Measurements from ENCODE around the gene ZNF655.
"Not testable (repeated sequence)": the region's sequence is repeated elsewhere in the genome, so short reads cannot be mapped to it uniquely, and the experiment has no call there.

ZNF655 gene

DNA sequence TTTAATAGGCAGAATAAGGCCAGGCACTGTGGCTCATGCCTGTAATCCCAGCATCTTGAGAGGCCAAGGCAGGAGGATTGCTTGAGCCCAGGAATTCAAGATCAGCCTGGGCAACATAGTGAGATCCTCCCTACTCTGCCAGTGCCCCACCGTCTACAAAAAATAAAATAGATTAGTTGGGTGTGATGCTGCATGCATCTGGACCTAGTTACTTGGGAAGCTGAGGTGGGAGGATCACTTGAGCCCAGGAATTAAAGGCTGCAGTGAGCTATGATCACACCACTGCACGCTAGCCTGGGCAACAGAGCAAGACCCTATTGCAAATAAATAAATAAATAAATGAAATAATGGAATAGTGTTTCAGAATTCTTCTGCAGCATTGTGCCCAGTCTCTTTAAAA, 22.8 kb upstream of the ZNF655 start (continued):
- TF ChIP-seq, protein P1, sequence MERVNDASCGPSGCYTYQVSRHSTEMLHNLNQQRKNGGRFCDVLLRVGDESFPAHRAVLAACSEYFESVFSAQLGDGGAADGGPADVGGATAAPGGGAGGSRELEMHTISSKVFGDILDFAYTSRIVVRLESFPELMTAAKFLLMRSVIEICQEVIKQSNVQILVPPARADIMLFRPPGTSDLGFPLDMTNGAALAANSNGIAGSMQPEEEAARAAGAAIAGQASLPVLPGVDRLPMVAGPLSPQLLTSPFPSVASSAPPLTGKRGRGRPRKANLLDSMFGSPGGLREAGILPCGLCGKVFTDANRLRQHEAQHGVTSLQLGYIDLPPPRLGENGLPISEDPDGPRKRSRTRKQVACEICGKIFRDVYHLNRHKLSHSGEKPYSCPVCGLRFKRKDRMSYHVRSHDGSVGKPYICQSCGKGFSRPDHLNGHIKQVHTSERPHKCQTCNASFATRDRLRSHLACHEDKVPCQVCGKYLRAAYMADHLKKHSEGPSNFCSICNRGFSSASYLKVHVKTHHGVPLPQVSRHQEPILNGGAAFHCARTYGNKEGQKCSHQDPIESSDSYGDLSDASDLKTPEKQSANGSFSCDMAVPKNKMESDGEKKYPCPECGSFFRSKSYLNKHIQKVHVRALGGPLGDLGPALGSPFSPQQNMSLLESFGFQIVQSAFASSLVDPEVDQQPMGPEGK (CRISPR knock-in tag; IDR thresholded peaks at IDR 0.05; ENCODE audit: borderline replicate concordance), result no peak
- TF ChIP-seq, protein P2, sequence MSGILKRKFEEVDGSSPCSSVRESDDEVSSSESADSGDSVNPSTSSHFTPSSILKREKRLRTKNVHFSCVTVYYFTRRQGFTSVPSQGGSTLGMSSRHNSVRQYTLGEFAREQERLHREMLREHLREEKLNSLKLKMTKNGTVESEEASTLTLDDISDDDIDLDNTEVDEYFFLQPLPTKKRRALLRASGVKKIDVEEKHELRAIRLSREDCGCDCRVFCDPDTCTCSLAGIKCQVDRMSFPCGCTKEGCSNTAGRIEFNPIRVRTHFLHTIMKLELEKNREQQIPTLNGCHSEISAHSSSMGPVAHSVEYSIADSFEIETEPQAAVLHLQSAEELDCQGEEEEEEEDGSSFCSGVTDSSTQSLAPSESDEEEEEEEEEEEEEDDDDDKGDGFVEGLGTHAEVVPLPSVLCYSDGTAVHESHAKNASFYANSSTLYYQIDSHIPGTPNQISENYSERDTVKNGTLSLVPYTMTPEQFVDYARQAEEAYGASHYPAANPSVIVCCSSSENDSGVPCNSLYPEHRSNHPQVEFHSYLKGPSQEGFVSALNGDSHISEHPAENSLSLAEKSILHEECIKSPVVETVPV (CRISPR knock-in tag; IDR thresholded peaks at IDR 0.05), result no peak
- no peak for TF ChIP-seq ZFP3 (CRISPR knock-in tag; IDR thresholded peaks at IDR 0.05)

DNA sequence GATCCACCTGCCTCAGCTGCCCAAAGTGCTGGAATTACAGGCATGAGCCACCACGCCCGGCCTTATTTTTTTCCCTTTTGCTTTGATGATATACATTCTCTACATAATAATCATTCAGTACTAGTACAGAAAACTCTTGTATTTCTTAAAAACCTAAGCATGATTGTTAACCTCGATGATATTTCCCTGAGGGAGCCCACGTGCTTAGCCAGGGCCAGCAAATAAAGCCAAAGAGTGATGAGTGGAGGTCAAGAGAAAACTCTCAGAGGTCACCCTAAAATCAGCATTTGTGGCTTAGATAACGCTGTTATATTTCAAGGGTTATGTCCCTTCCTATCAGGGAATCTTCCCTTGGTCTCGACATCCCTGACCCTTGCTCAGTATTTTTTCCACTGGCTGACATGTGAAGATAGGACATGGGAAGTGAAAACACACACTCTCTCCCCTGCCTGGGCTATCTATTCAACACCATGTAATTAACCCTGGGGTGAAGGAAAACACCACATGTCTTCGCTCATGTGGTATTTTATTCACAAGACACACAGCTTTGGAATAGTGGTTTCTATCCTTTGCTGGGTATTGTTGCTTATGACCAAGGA, 19.1 kb upstream of the ZNF655 start:
- ATAC-seq, result no peak
- TF ChIP-seq ARNTL (CRISPR knock-in tag; IDR thresholded peaks at IDR 0.05; ENCODE audit: borderline replicate concordance, low read depth) (no peak), OSR1 (CRISPR knock-in tag; IDR thresholded peaks at IDR 0.05) (no peak), ZC3H10 (CRISPR knock-in tag; IDR thresholded peaks at IDR 0.05) (no peak), ZNF565 (CRISPR knock-in tag; conservative IDR thresholded peaks at IDR 0.05; ENCODE audit: low read depth) (no peak)
- TF ChIP-seq, protein P3, sequence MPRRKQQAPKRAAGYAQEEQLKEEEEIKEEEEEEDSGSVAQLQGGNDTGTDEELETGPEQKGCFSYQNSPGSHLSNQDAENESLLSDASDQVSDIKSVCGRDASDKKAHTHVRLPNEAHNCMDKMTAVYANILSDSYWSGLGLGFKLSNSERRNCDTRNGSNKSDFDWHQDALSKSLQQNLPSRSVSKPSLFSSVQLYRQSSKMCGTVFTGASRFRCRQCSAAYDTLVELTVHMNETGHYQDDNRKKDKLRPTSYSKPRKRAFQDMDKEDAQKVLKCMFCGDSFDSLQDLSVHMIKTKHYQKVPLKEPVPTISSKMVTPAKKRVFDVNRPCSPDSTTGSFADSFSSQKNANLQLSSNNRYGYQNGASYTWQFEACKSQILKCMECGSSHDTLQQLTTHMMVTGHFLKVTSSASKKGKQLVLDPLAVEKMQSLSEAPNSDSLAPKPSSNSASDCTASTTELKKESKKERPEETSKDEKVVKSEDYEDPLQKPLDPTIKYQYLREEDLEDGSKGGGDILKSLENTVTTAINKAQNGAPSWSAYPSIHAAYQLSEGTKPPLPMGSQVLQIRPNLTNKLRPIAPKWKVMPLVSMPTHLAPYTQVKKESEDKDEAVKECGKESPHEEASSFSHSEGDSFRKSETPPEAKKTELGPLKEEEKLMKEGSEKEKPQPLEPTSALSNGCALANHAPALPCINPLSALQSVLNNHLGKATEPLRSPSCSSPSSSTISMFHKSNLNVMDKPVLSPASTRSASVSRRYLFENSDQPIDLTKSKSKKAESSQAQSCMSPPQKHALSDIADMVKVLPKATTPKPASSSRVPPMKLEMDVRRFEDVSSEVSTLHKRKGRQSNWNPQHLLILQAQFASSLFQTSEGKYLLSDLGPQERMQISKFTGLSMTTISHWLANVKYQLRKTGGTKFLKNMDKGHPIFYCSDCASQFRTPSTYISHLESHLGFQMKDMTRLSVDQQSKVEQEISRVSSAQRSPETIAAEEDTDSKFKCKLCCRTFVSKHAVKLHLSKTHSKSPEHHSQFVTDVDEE (CRISPR knock-in tag; IDR thresholded peaks at IDR 0.05), result no peak

DNA sequence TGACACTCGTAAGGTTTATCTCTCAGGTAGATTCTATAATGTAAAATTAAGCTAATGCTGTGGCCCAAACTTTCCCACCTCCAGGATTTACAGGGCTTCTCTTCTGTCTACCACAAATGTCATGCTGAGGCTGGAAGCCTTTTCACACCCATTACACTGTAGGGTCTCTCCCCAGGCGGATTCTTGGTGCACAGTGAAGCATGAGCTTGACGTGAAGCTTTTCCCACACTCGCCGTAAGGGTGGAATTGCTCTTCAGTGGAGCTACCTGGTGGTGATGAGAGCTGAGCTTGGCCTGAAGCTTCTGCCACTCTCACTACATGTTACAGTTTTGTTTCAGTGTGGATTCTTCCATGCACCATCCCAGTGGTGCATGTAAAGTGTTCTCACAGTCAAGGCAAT, 17.9 kb upstream of the ZNF655 start:
- ATAC-seq, result no peak
- TF ChIP-seq PPARA (CRISPR knock-in tag; IDR thresholded peaks at IDR 0.05; ENCODE audit: borderline replicate concordance), result no peak

DNA sequence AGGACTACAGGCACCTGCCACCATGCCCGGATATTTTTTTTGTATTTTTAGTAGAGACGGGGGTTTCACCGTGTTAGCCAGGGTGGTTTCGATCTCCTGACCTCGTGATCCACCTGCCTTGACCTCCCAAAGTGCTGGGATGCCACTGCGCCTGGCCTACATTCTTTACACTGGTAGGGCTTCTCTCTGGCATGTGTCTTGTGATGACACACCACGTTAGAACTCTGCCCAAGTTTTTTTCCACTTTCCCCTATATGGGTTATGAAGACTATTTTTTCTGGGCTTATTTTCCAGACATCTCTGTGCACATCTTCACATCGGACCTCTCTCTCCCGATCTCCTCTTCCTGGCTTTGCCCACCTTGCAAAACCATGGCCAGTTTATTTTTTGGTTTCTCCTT, 17.2 kb upstream of the ZNF655 start:
- ATAC-seq, result no peak
- TF ChIP-seq ZNF8 (CRISPR knock-in tag; IDR thresholded peaks at IDR 0.05) (no peak), GLIS3 (CRISPR knock-in tag; IDR thresholded peaks at IDR 0.05) (no peak), PPARA (CRISPR knock-in tag; IDR thresholded peaks at IDR 0.05; ENCODE audit: borderline replicate concordance) (no peak)
- TF ChIP-seq, protein P3 (CRISPR knock-in tag; IDR thresholded peaks at IDR 0.05), result no peak

DNA sequence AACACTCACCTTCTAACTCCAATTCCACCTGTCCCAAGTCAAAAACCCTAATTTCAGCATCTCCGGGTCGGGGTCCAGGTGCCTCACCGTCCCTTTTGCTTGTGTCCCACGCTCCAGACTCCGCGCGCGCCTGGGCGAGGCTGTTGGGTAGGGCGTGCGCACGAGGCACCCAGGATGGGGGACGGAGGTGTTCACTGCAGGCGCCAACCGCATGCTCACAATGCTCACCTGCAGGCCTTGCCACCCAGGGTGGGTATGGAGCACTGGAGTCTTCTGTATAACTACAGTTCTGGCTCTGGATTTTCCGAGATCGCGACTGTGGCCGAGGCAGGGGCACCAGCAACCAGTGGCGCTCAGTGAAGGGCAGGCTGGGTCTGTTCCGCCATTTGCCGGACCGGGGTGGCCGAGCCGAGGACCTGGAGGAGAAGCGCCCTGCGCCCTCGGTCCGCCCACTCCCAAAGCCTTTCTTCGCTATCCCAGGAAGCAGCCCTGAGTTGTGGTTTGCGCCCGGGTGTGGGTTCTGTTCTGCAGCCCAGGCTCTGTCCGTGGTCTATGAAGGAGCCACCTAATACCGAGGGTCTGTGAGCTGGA, 15.3 kb upstream of the ZNF655 start:
- no peak for ATAC-seq
- no peak for TF ChIP-seq SNAI2 (CRISPR knock-in tag; IDR thresholded peaks at IDR 0.05)

DNA sequence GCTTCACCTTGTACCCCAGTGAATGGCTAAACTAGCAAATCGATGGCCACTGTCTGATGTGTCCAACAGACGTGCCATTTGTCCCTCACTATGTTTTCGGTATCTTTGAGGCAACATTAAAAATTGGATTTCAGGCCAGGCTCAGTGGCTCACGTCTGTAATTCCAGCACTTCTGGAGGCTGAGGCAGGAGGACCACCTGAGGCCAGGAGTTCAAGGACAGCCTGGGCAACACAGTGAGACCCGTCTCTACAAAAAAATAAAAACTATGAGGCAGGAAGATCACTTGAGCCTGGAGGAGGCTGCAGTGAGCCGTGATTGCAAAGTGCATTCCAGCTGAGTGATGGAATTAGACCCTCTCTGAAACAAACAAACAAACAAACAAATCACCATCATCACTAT, 14.5 kb upstream of the ZNF655 start:
- TF ChIP-seq CSDC2 (CRISPR knock-in tag; IDR thresholded peaks at IDR 0.05), result no peak
- no peak for TF ChIP-seq TOX (CRISPR knock-in tag; IDR thresholded peaks at IDR 0.05; ENCODE audit: borderline replicate concordance)
- no peak for ATAC-seq

DNA sequence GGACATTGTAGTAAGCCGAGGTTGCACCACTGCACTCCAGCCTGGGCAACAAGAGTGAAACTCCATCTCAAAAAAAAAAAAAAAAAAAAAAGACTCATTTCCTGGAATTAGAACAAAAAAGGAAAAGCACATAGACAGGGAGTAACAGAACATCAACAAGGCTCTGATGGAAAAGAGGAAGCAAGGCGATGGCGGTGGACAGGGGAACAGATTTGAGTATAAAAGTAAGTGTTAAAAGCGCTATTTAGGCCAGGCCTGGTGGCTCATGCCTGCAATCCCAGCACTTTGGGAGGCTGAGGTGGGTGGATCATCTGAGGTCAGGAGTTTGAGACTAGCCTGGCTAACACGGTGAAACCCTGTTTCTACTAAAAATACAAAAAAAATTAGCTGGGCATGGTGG, 13.1 kb upstream of the ZNF655 start:
- not testable (repeated sequence) for ATAC-seq

DNA sequence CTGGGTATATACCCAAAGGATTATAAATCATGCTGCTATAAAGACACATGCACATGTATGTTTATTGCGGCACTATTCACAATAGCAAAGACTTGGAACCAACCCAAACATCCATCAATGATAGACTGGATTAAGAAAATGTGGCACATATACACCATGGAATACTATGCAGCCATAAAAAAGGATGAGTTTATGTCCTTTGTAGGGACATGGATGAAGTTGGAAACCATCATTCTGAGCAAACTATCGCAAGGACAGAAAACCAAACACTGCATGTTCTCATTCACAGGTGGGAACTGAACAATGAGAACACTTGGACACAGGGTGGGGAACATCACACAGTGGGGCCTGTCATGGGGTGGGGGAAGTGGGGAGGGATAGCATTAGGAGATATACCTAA, 8.9 kb upstream of the ZNF655 start:
- ATAC-seq, result not testable (repeated sequence)

Data from SK-N-SH treated with all-trans-retinoic acid at 6 μM for 48 hours (cell line).